H9 (cell line): Measurements from ENCODE around the gene UBE3A. TPM values are rescaled to one million over a fixed set of nuclear protein-coding genes. Genes with fewer than 3 reads are reported as not detected.

ENCODE experiments used
- DNase-seq: peaks from one replicate; pipeline ENCODE4 v3.0.0-alpha.2; 2017
- H2AFZ ChIP-seq: one replicate; pipeline ENCODE4 v1.6.1; 2013; ENCODE audit warnings: mild to moderate bottlenecking, low read length, control low read depth, moderate library complexity
- H2AK5ac ChIP-seq: 2 replicates; pipeline ENCODE4 v1.6.1; 2013; ENCODE audit warnings: low read length, control low read depth, mixed read lengths; ENCODE audit not compliant: insufficient read length
- H2BK120ac ChIP-seq: one replicate; pipeline ENCODE4 v1.6.1; 2013; ENCODE audit warnings: low read depth, mild to moderate bottlenecking, low read length, control low read depth, inconsistent platforms; ENCODE audit not compliant: poor library complexity, severe bottlenecking
- H2BK12ac ChIP-seq: 2 replicates; pipeline ENCODE4 v1.6.1; 2013; ENCODE audit warnings: low read length, control low read depth, mixed read lengths, low read depth; ENCODE audit not compliant: insufficient read length
- H2BK15ac ChIP-seq: 2 replicates; pipeline ENCODE4 v1.6.1; 2013; ENCODE audit warnings: low read depth, low read length, control low read depth
- H2BK20ac ChIP-seq: one replicate; pipeline ENCODE4 v1.6.1; 2013; ENCODE audit warnings: low read depth, mild to moderate bottlenecking, low read length, control low read depth, inconsistent platforms; ENCODE audit not compliant: poor library complexity, severe bottlenecking
- H2BK5ac ChIP-seq: 2 replicates; pipeline ENCODE4 v1.6.1; 2013; ENCODE audit warnings: low read length, control low read depth, mixed read lengths; ENCODE audit not compliant: insufficient read length
- H3K14ac ChIP-seq: 2 replicates; pipeline ENCODE4 v1.6.1; 2013; ENCODE audit warnings: low read length, control low read depth; ENCODE audit not compliant: insufficient read depth
- H3K18ac ChIP-seq: 2 replicates; pipeline ENCODE4 v1.6.1; 2013; ENCODE audit warnings: low read depth, mild to moderate bottlenecking, mixed read lengths, low read length, control low read depth; ENCODE audit not compliant: insufficient read length
- H3K23ac ChIP-seq: 2 replicates; pipeline ENCODE4 v1.6.1; 2013; ENCODE audit warnings: low read length, control low read depth, mixed read lengths, low read depth; ENCODE audit not compliant: insufficient read length
- H3K23me2 ChIP-seq: 2 replicates; pipeline ENCODE4 v1.6.1; 2013; ENCODE audit warnings: low read depth, mild to moderate bottlenecking, mixed read lengths, low read length, control low read depth; ENCODE audit not compliant: insufficient read length, poor library complexity, severe bottlenecking
- H3K27ac ChIP-seq: 2 replicates; pipeline ENCODE4 v1.5.1; 2013; ENCODE audit warnings: low read length, control low read depth, mixed read lengths, low read depth; ENCODE audit not compliant: insufficient read length
- H3K27me3 ChIP-seq: 2 replicates; pipeline ENCODE4 v1.6.1; 2013; ENCODE audit warnings: low read length, control low read depth, inconsistent platforms; ENCODE audit not compliant: insufficient read depth
- H3K4ac ChIP-seq: 2 replicates; pipeline ENCODE4 v1.6.1; 2013; ENCODE audit warnings: low read depth, mild to moderate bottlenecking, control low read depth, inconsistent platforms, low read length, moderate library complexity
- H3K4me1 ChIP-seq: 2 replicates; pipeline ENCODE4 v1.6.1; 2013; ENCODE audit warnings: low read length, control low read depth, inconsistent platforms; ENCODE audit not compliant: insufficient read depth
- H3K4me2 ChIP-seq: 2 replicates; pipeline ENCODE4 v1.6.1; 2013; ENCODE audit warnings: low read length, control low read depth, mixed read lengths; ENCODE audit not compliant: insufficient read length, insufficient read depth
- H3K56ac ChIP-seq: 2 replicates; pipeline ENCODE4 v1.6.1; 2013; ENCODE audit warnings: low read depth, mild to moderate bottlenecking, mixed read lengths, low read length, control low read depth; ENCODE audit not compliant: insufficient read length
- H3K79me1 ChIP-seq: 2 replicates; pipeline ENCODE4 v1.6.1; 2013; ENCODE audit warnings: low read depth, mild to moderate bottlenecking, moderate library complexity, low read length, control low read depth, inconsistent platforms; ENCODE audit not compliant: insufficient read depth, poor library complexity, severe bottlenecking
- H3K79me2 ChIP-seq: 2 replicates; pipeline ENCODE4 v1.6.1; 2013; ENCODE audit warnings: low read length, control low read depth, inconsistent platforms; ENCODE audit not compliant: insufficient read depth
- H3K9ac ChIP-seq: 2 replicates; pipeline ENCODE4 v1.6.1; 2013; ENCODE audit warnings: low read length, control low read depth, mixed read lengths; ENCODE audit not compliant: insufficient read length; ENCODE audit errors: extremely low read depth
- H3K9me3 ChIP-seq: one replicate; pipeline ENCODE4 v1.6.1; 2013; ENCODE audit warnings: low read depth, low read length, inconsistent platforms; ENCODE audit not compliant: control insufficient read depth
- H3T11ph ChIP-seq: one replicate; pipeline ENCODE4 v1.6.1; 2013; ENCODE audit warnings: mild to moderate bottlenecking, low read length, control low read depth, inconsistent platforms
- H4K20me1 ChIP-seq: one replicate; pipeline ENCODE4 v1.6.1; 2013; ENCODE audit not compliant: control insufficient read depth, insufficient read length, insufficient read depth
- H4K5ac ChIP-seq: 2 replicates; pipeline ENCODE4 v1.6.1; 2013; ENCODE audit warnings: low read depth, mild to moderate bottlenecking, mixed read lengths, low read length, control low read depth; ENCODE audit not compliant: insufficient read length
- H4K8ac ChIP-seq: replicated peaks from 2 replicates; pipeline ENCODE4 v1.6.1; 2013; ENCODE audit warnings: low read length, control low read depth, mixed read lengths, low read depth; ENCODE audit not compliant: insufficient read length
- H4K91ac ChIP-seq: 2 replicates; pipeline ENCODE4 v1.6.1; 2013; ENCODE audit warnings: low read depth, mild to moderate bottlenecking, moderate library complexity, mixed read lengths, low read length, control low read depth; ENCODE audit not compliant: insufficient read length
- H3K27ac Mint-ChIP-seq, 3 experiments: 2 replicates in 2 of 3; 3 replicates in 1 of 3; pipeline ENCODE4 v1.8.0; 2020 to 2021; ENCODE audit warnings: mixed read lengths in 3 of 3, mild to moderate bottlenecking in 1 of 3, moderate library complexity in 1 of 3
- H3K27me3 Mint-ChIP-seq: 2 replicates; pipeline ENCODE4 v1.8.0; 2021; ENCODE audit warnings: low read depth, mild to moderate bottlenecking, moderate library complexity, mixed read lengths
- H3K36me3 Mint-ChIP-seq, 3 experiments: 2 replicates in 2 of 3; 3 replicates in 1 of 3; pipeline ENCODE4 v1.8.0; 2020 to 2021; ENCODE audit warnings: low read depth in 3 of 3, mixed read lengths in 3 of 3; ENCODE audit not compliant: insufficient read depth in 1 of 3
- H3K4me1 Mint-ChIP-seq, 2 experiments: 2 replicates each; pipeline ENCODE4 v1.8.0; 2020; ENCODE audit warnings: mixed read lengths in 2 of 2
- H3K4me3 Mint-ChIP-seq, 2 experiments: 2 replicates in 1 of 2; 3 replicates in 1 of 2; pipeline ENCODE4 v1.8.0; 2020 to 2021; ENCODE audit warnings: mild to moderate bottlenecking in 2 of 2, mixed read lengths in 2 of 2, moderate library complexity in 1 of 2
- H3K9me3 Mint-ChIP-seq, 2 experiments: 2 replicates in 1 of 2; 3 replicates in 1 of 2; pipeline ENCODE4 v1.8.0; 2020; ENCODE audit warnings: mild to moderate bottlenecking in 2 of 2, mixed read lengths in 2 of 2, moderate library complexity in 1 of 2
- WGBS: extraction: QIAGEN DNeasy Blood & Tissue Kit; methylation state at CpG from one replicate; pipeline ENCODE4 v1.1.7; 2013; ENCODE audit warnings: missing lambda C conversion rate, low lambda C conversion rate, mixed read lengths; ENCODE audit not compliant: insufficient read length; ENCODE audit errors: extremely low coverage; 5-methylcytosine and 5-hydroxymethylcytosine counted together
- total RNA-seq: library from RNA; stranded (reverse); gene quantifications from 2 replicates; pipeline ENCODE4 v1.2.1, GENCODE V29; 2021
- TF ChIP-seq, protein P1 (sequence below): fragments of 200-600 bp; sonication (generic); conservative IDR thresholded peaks from 3 replicates; pipeline ENCODE4 v1.8.0; 2021; ENCODE audit warnings: antibody characterized with exemption, mild to moderate bottlenecking

UBE3A gene
- total RNA-seq, 1 experiment from 2014 or later, result 108 TPM

GRCh38 chr15:25406846-25407245, 32.0 kb downstream of the UBE3A start:
- H2AK5ac ChIP-seq, result no peak overlapping the region
- H3K14ac ChIP-seq, result no peak overlapping the region
- H3K9me3 ChIP-seq, result no peaks in the 10 kb centered on the region
- peaks cover 19% of the 10 kb centered on the region; the same call in 1 of the 2 replicates for H3K79me2 ChIP-seq
- no peak for DNase-seq
- Mint-ChIP-seq H3K27ac (peak overlapping the region; percentile 47 to 84 (median 61); a peak in 5 of 7 replicates), H3K9me3 (no peaks in the 10 kb centered on the region), H3K36me3 (peaks cover 18 to 35% (median 29%) of the 10 kb centered on the region in 3 experiments), H3K27me3 (no peaks in the 10 kb centered on the region; the same call in 1 of the 2 replicates), H3K4me1 (peaks cover 35 to 42% of the 10 kb centered on the region in 2 experiments), H3K4me3 (peak overlapping the region in 1 of 2 experiments; percentile 3; a peak in 1 of 5 replicates)
- no peak overlapping the region for H3K56ac ChIP-seq
- TF ChIP-seq, protein P1, sequence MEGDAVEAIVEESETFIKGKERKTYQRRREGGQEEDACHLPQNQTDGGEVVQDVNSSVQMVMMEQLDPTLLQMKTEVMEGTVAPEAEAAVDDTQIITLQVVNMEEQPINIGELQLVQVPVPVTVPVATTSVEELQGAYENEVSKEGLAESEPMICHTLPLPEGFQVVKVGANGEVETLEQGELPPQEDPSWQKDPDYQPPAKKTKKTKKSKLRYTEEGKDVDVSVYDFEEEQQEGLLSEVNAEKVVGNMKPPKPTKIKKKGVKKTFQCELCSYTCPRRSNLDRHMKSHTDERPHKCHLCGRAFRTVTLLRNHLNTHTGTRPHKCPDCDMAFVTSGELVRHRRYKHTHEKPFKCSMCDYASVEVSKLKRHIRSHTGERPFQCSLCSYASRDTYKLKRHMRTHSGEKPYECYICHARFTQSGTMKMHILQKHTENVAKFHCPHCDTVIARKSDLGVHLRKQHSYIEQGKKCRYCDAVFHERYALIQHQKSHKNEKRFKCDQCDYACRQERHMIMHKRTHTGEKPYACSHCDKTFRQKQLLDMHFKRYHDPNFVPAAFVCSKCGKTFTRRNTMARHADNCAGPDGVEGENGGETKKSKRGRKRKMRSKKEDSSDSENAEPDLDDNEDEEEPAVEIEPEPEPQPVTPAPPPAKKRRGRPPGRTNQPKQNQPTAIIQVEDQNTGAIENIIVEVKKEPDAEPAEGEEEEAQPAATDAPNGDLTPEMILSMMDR, result no peak
- H2AFZ ChIP-seq, result no peak overlapping the region
- no peak overlapping the region for H2BK120ac ChIP-seq
- H3K18ac ChIP-seq, result no peak overlapping the region
- H3T11ph ChIP-seq, result no peak overlapping the region
- no peak overlapping the region for H3K23ac ChIP-seq
- no peak overlapping the region for H3K4me2 ChIP-seq
- no peak overlapping the region for H2BK12ac ChIP-seq
- H3K9ac ChIP-seq, result no peak overlapping the region
- no peak overlapping the region for H3K27ac ChIP-seq
- H4K91ac ChIP-seq, result no peak overlapping the region
- no peak overlapping the region for H4K5ac ChIP-seq
- H2BK5ac ChIP-seq, result no peak overlapping the region
- no peaks in the 10 kb centered on the region for H4K20me1 ChIP-seq
- no peak overlapping the region for H2BK15ac ChIP-seq
- no peaks in the 10 kb centered on the region for H3K27me3 ChIP-seq
- H3K4me1 ChIP-seq, result peaks cover 8% of the 10 kb centered on the region; the same call in 1 of the 2 replicates
- peaks cover 3% of the 10 kb centered on the region for H3K79me1 ChIP-seq
- no CpG with 5 or more reads among the region's 1 CpG for WGBS
- H2BK20ac ChIP-seq, result no peak overlapping the region
- no peaks in the 10 kb centered on the region for H3K23me2 ChIP-seq
- H3K4ac ChIP-seq, result no peak overlapping the region
- no peak overlapping the region for H4K8ac ChIP-seq
